Activated CD4-positive, alpha-beta T cell treated with anti-CD3 and anti-CD28 coated beads, Interleukin-2, amount 10 ng/mL, durations not matched to agents 7 days and 5 days (primary cell): ENCODE measurements around the gene OSBPL5. TPM values are rescaled to one million over a fixed set of nuclear protein-coding genes. Genes with fewer than 3 reads are reported as not detected.
"Not testable (repeated sequence)": the region's sequence is repeated elsewhere in the genome, so short reads cannot be mapped to it uniquely, and the experiment has no call there.

Source experiments
- CTCF ChIA-PET: fragments of 350-600 bp; sonication (Branson Sonifier 250); formaldehyde crosslinking; loops from one replicate; lab custom pipeline; 2021; ENCODE audit warnings: antibody characterized with exemption; lab: Charles Lee
- POLR2A ChIA-PET: fragments of 350-600 bp; sonication (Branson Sonifier 250); formaldehyde crosslinking; loops from one replicate; lab custom pipeline; 2021; ENCODE audit warnings: antibody characterized with exemption; lab: Charles Lee
- DNase-seq: peaks from one replicate; pipeline ENCODE4 v3.0.0-alpha.2; 2020
- H3K27ac Mint-ChIP-seq: one replicate; pipeline ENCODE4 v1.8.0; 2021; ENCODE audit warnings: mild to moderate bottlenecking, moderate library complexity, mixed read lengths
- H3K27me3 Mint-ChIP-seq: one replicate; pipeline ENCODE4 v1.8.0; 2021; ENCODE audit warnings: mixed read lengths
- H3K36me3 Mint-ChIP-seq: one replicate; pipeline ENCODE4 v1.8.0; 2021; ENCODE audit warnings: low read depth, mixed read lengths
- H3K4me1 Mint-ChIP-seq: one replicate; pipeline ENCODE4 v1.8.0; 2021; ENCODE audit warnings: mixed read lengths
- H3K4me3 Mint-ChIP-seq: one replicate; pipeline ENCODE4 v1.8.0; 2021; ENCODE audit warnings: mild to moderate bottlenecking, moderate library complexity, mixed read lengths
- H3K9me3 Mint-ChIP-seq: one replicate; pipeline ENCODE4 v1.8.0; 2021; ENCODE audit warnings: mixed read lengths
- total RNA-seq, 2 experiments: library from RNA; stranded (reverse); gene quantifications; one replicate each; pipeline ENCODE4 v1.2.3, GENCODE V29; 2021

Gene OSBPL5
- total RNA-seq, 2 experiments from 2014 or later = 9.6 to 12.0 TPM

GRCh38 chr11:3126207-3126865 lies 38.8 kb downstream of the OSBPL5 start:
- POLR2A ChIA-PET = no interaction called here
- CTCF ChIA-PET = no interaction called here
- no peaks in the 10 kb centered on the region for H3K27me3 Mint-ChIP-seq
- H3K27ac Mint-ChIP-seq = no peak overlapping the region
- no peaks in the 10 kb centered on the region for H3K9me3 Mint-ChIP-seq
- DNase-seq = no peak
- H3K4me1 Mint-ChIP-seq = no peaks in the 10 kb centered on the region
- no peak overlapping the region for H3K4me3 Mint-ChIP-seq
- no peaks in the 10 kb centered on the region for H3K36me3 Mint-ChIP-seq

- CTCF ChIA-PET = no interaction called here
- no peaks in the 10 kb centered on the region for H3K4me1 Mint-ChIP-seq
Measured at GRCh38 chr11:3124821-3125220, 40.3 kb downstream of the OSBPL5 start.

GRCh38 chr11:3123761-3124733 lies 41.1 kb downstream of the OSBPL5 start:
- no peaks in the 10 kb centered on the region for H3K9me3 Mint-ChIP-seq
- no peak overlapping the region for H3K27ac Mint-ChIP-seq
- H3K36me3 Mint-ChIP-seq = no peaks in the 10 kb centered on the region
- H3K27me3 Mint-ChIP-seq = no peaks in the 10 kb centered on the region
- ChIA-PET POLR2A (no interaction called here), CTCF (no interaction called here)
- H3K4me3 Mint-ChIP-seq = no peak overlapping the region
- no peaks in the 10 kb centered on the region for H3K4me1 Mint-ChIP-seq
- DNase-seq = no peak

More at GRCh38 chr11:3124821-3125220, 40.3 kb downstream of the OSBPL5 start:
- H3K36me3 Mint-ChIP-seq = no peaks in the 10 kb centered on the region
- DNase-seq = no peak
- no peaks in the 10 kb centered on the region for H3K27me3 Mint-ChIP-seq
- POLR2A ChIA-PET = interaction anchor here (0.6 kb wide), 1 partner anchor 11 kb away, joined by 3 read pairs; no protein-coding TSS in a partner anchor
- no peak overlapping the region for H3K4me3 Mint-ChIP-seq
- no peaks in the 10 kb centered on the region for H3K9me3 Mint-ChIP-seq
- no peak overlapping the region for H3K27ac Mint-ChIP-seq

- no peaks in the 10 kb centered on the region for H3K27me3 Mint-ChIP-seq
- no peak for DNase-seq
Measured at GRCh38 chr11:3123305-3123704, 41.8 kb downstream of the OSBPL5 start.

GRCh38 chr11:3122775-3123201 lies 42.3 kb downstream of the OSBPL5 start:
- Mint-ChIP-seq H3K36me3 (peaks cover 1% of the 10 kb centered on the region), H3K27me3 (no peaks in the 10 kb centered on the region), H3K4me1 (no peaks in the 10 kb centered on the region), H3K9me3 (no peaks in the 10 kb centered on the region), H3K27ac (no peak overlapping the region), H3K4me3 (no peak overlapping the region)
- no peak for DNase-seq
- ChIA-PET CTCF (no interaction called here), POLR2A (no interaction called here)

More at GRCh38 chr11:3123305-3123704, 41.8 kb downstream of the OSBPL5 start:
- ChIA-PET POLR2A (no interaction called here), CTCF (no interaction called here)
- Mint-ChIP-seq H3K36me3 (no peaks in the 10 kb centered on the region), H3K27ac (no peak overlapping the region), H3K4me1 (no peaks in the 10 kb centered on the region), H3K9me3 (no peaks in the 10 kb centered on the region), H3K4me3 (no peak overlapping the region)

- POLR2A ChIA-PET = no interaction called here
- peaks cover 2% of the 10 kb centered on the region for H3K36me3 Mint-ChIP-seq
- CTCF ChIA-PET = no interaction called here
- H3K4me1 Mint-ChIP-seq = no peaks in the 10 kb centered on the region
- H3K27ac Mint-ChIP-seq = no peak overlapping the region
- no peak for DNase-seq
- no peaks in the 10 kb centered on the region for H3K27me3 Mint-ChIP-seq
- no peak overlapping the region for H3K4me3 Mint-ChIP-seq
- H3K9me3 Mint-ChIP-seq = no peaks in the 10 kb centered on the region
Measured at GRCh38 chr11:3121931-3122774, 43.0 kb downstream of the OSBPL5 start.

- POLR2A ChIA-PET = no interaction called here
- H3K9me3 Mint-ChIP-seq = no peaks in the 10 kb centered on the region
- peaks cover 2% of the 10 kb centered on the region for H3K36me3 Mint-ChIP-seq
- H3K4me1 Mint-ChIP-seq = no peaks in the 10 kb centered on the region
- CTCF ChIA-PET = interaction anchor here (0.7 kb wide), 1 partner anchor 93 kb away, joined by 3 read pairs; no protein-coding TSS in a partner anchor
- H3K4me3 Mint-ChIP-seq = no peak overlapping the region
- H3K27ac Mint-ChIP-seq = no peak overlapping the region
- DNase-seq = no peak
- no peaks in the 10 kb centered on the region for H3K27me3 Mint-ChIP-seq
Measured at GRCh38 chr11:3121416-3121815, 43.7 kb downstream of the OSBPL5 start.

- H3K27ac Mint-ChIP-seq = no peak overlapping the region
- POLR2A ChIA-PET = no interaction called here
- H3K9me3 Mint-ChIP-seq = peaks cover 4% of the 10 kb centered on the region
- DNase-seq = no peak
- no peaks in the 10 kb centered on the region for H3K27me3 Mint-ChIP-seq
- CTCF ChIA-PET = interaction anchor here (0.6 kb wide), 1 partner anchor 10 kb away, joined by 3 read pairs; no protein-coding TSS in a partner anchor
- no peak overlapping the region for H3K4me3 Mint-ChIP-seq
- H3K4me1 Mint-ChIP-seq = no peaks in the 10 kb centered on the region
- H3K36me3 Mint-ChIP-seq = peaks cover 5% of the 10 kb centered on the region
Measured at GRCh38 chr11:3120071-3120792, 44.9 kb downstream of the OSBPL5 start.

- Mint-ChIP-seq H3K27ac (no peak overlapping the region), H3K9me3 (peaks cover 8% of the 10 kb centered on the region), H3K4me3 (no peak overlapping the region), H3K4me1 (no peaks in the 10 kb centered on the region), H3K36me3 (peaks cover 8% of the 10 kb centered on the region), H3K27me3 (no peaks in the 10 kb centered on the region)
- no peak for DNase-seq
- ChIA-PET CTCF (interaction anchor here (0.6 kb wide), 1 partner anchor 9 kb away, joined by 3 read pairs; no protein-coding TSS in a partner anchor), POLR2A (no interaction called here)
Measured at GRCh38 chr11:3119141-3119821, 45.8 kb downstream of the OSBPL5 start.

- peaks cover 17% of the 10 kb centered on the region for H3K9me3 Mint-ChIP-seq
- DNase-seq = no peak
- H3K4me1 Mint-ChIP-seq = no peaks in the 10 kb centered on the region
- ChIA-PET POLR2A (no interaction called here), CTCF (no interaction called here)
- peaks cover 12% of the 10 kb centered on the region for H3K36me3 Mint-ChIP-seq
- no peak overlapping the region for H3K27ac Mint-ChIP-seq
- H3K4me3 Mint-ChIP-seq = no peak overlapping the region
- no peaks in the 10 kb centered on the region for H3K27me3 Mint-ChIP-seq
Measured at GRCh38 chr11:3115321-3115720, 49.8 kb downstream of the OSBPL5 start.

- not testable (repeated sequence) for H3K4me1 Mint-ChIP-seq, H3K27ac Mint-ChIP-seq, H3K4me3 Mint-ChIP-seq, DNase-seq, H3K27me3 Mint-ChIP-seq
- CTCF ChIA-PET = interaction anchor here (1.2 to 1.6 kb wide), 2 partner anchors 16 to 22 kb away, joined by 3 to 4 read pairs; no protein-coding TSS in a partner anchor
- POLR2A ChIA-PET = interaction anchor here (0.6 kb wide), 2 partner anchors 11 to 21 kb away, joined by 3 read pairs; no protein-coding TSS in a partner anchor
- peaks cover 12% of the 10 kb centered on the region for H3K36me3 Mint-ChIP-seq
- peaks cover 17% of the 10 kb centered on the region for H3K9me3 Mint-ChIP-seq
Measured at GRCh38 chr11:3113661-3114060, 51.4 kb downstream of the OSBPL5 start.
